Tibial nerve (tissue), 4 donors: Measurements from ENCODE around the gene PC.

Experiments
- EP300 ChIP-seq, 2 donors: sonication (generic); formaldehyde crosslinking; IDR thresholded peaks; one replicate each; pipeline ENCODE4 v1.6.1; 2017; ENCODE audit warnings: antibody characterized with exemption in 2 of 2, mild to moderate bottlenecking in 1 of 2
- POLR2A ChIP-seq, 2 donors: fragments of 450-650 bp; IDR thresholded peaks; one replicate each; pipeline ENCODE4 v1.6.1; 2017; ENCODE audit warnings: antibody characterized with exemption in 2 of 2, mild to moderate bottlenecking in 2 of 2, moderate library complexity in 2 of 2
- TF ChIP-seq, protein P1 (sequence below), 5 experiments: fragments of 200-600 bp in 3 of 5; fragments of 450-650 bp in 2 of 5; sonication (generic) in 3 of 5; IDR thresholded peaks; one replicate each; pipeline ENCODE4 v1.5.1; 2016 to 2019; ENCODE audit warnings: antibody characterized with exemption in 5 of 5, mild to moderate bottlenecking in 3 of 5, moderate library complexity in 2 of 5

DNA sequence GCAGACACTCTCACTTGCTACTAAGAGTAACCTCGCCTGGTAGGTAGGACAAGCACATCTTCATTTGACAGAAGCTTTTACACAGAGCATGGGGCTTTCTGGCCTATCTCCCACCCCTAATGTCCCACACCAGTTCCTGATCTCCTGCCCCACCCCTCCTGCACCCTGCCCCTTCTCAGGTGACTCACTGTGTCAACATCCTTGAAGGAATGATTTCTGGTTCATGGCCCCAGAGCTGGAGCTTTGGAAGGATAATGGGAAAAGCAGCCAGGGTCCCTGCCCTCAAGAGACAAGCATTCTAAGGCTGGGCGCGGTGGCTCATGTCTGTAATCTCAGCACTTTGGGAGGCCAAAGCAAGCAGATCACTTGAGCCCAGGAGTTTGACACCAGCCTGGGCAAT is 54.1 kb downstream of the PC start:
- TF ChIP-seq, protein P1, sequence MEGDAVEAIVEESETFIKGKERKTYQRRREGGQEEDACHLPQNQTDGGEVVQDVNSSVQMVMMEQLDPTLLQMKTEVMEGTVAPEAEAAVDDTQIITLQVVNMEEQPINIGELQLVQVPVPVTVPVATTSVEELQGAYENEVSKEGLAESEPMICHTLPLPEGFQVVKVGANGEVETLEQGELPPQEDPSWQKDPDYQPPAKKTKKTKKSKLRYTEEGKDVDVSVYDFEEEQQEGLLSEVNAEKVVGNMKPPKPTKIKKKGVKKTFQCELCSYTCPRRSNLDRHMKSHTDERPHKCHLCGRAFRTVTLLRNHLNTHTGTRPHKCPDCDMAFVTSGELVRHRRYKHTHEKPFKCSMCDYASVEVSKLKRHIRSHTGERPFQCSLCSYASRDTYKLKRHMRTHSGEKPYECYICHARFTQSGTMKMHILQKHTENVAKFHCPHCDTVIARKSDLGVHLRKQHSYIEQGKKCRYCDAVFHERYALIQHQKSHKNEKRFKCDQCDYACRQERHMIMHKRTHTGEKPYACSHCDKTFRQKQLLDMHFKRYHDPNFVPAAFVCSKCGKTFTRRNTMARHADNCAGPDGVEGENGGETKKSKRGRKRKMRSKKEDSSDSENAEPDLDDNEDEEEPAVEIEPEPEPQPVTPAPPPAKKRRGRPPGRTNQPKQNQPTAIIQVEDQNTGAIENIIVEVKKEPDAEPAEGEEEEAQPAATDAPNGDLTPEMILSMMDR (IDR thresholded peaks at IDR 0.05): no peak
- no peak for TF ChIP-seq POLR2A (IDR thresholded peaks at IDR 0.05)
- TF ChIP-seq EP300 (IDR thresholded peaks at IDR 0.05): no peak
